H9 (cell line): ENCODE measurements around the gene LRP1. TPM values are rescaled to one million over a fixed set of nuclear protein-coding genes. Genes with fewer than 3 reads are reported as not detected.
A peak's percentile ranks its signal among the peaks of the same experiment; 100 is the strongest.

ENCODE experiments used
- DNase-seq: peaks from one replicate; pipeline ENCODE4 v3.0.0-alpha.2; 2017
- H2AFZ ChIP-seq: one replicate; pipeline ENCODE4 v1.6.1; 2013; ENCODE audit warnings: mild to moderate bottlenecking, low read length, control low read depth, moderate library complexity
- H2AK5ac ChIP-seq: 2 replicates; pipeline ENCODE4 v1.6.1; 2013; ENCODE audit warnings: low read length, control low read depth, mixed read lengths; ENCODE audit not compliant: insufficient read length
- H2BK120ac ChIP-seq: one replicate; pipeline ENCODE4 v1.6.1; 2013; ENCODE audit warnings: low read depth, mild to moderate bottlenecking, low read length, control low read depth, inconsistent platforms; ENCODE audit not compliant: poor library complexity, severe bottlenecking
- H2BK12ac ChIP-seq: 2 replicates; pipeline ENCODE4 v1.6.1; 2013; ENCODE audit warnings: low read length, control low read depth, mixed read lengths, low read depth; ENCODE audit not compliant: insufficient read length
- H2BK15ac ChIP-seq: 2 replicates; pipeline ENCODE4 v1.6.1; 2013; ENCODE audit warnings: low read depth, low read length, control low read depth
- H2BK20ac ChIP-seq: one replicate; pipeline ENCODE4 v1.6.1; 2013; ENCODE audit warnings: low read depth, mild to moderate bottlenecking, low read length, control low read depth, inconsistent platforms; ENCODE audit not compliant: poor library complexity, severe bottlenecking
- H2BK5ac ChIP-seq: 2 replicates; pipeline ENCODE4 v1.6.1; 2013; ENCODE audit warnings: low read length, control low read depth, mixed read lengths; ENCODE audit not compliant: insufficient read length
- H3K14ac ChIP-seq: 2 replicates; pipeline ENCODE4 v1.6.1; 2013; ENCODE audit warnings: low read length, control low read depth; ENCODE audit not compliant: insufficient read depth
- H3K18ac ChIP-seq: 2 replicates; pipeline ENCODE4 v1.6.1; 2013; ENCODE audit warnings: low read depth, mild to moderate bottlenecking, mixed read lengths, low read length, control low read depth; ENCODE audit not compliant: insufficient read length
- H3K23ac ChIP-seq: 2 replicates; pipeline ENCODE4 v1.6.1; 2013; ENCODE audit warnings: low read length, control low read depth, mixed read lengths, low read depth; ENCODE audit not compliant: insufficient read length
- H3K23me2 ChIP-seq: 2 replicates; pipeline ENCODE4 v1.6.1; 2013; ENCODE audit warnings: low read depth, mild to moderate bottlenecking, mixed read lengths, low read length, control low read depth; ENCODE audit not compliant: insufficient read length, poor library complexity, severe bottlenecking
- H3K27ac ChIP-seq: 2 replicates; pipeline ENCODE4 v1.5.1; 2013; ENCODE audit warnings: low read length, control low read depth, mixed read lengths, low read depth; ENCODE audit not compliant: insufficient read length
- H3K27me3 ChIP-seq: 2 replicates; pipeline ENCODE4 v1.6.1; 2013; ENCODE audit warnings: low read length, control low read depth, inconsistent platforms; ENCODE audit not compliant: insufficient read depth
- H3K4ac ChIP-seq: 2 replicates; pipeline ENCODE4 v1.6.1; 2013; ENCODE audit warnings: low read depth, mild to moderate bottlenecking, control low read depth, inconsistent platforms, low read length, moderate library complexity
- H3K4me1 ChIP-seq: 2 replicates; pipeline ENCODE4 v1.6.1; 2013; ENCODE audit warnings: low read length, control low read depth, inconsistent platforms; ENCODE audit not compliant: insufficient read depth
- H3K4me2 ChIP-seq: 2 replicates; pipeline ENCODE4 v1.6.1; 2013; ENCODE audit warnings: low read length, control low read depth, mixed read lengths; ENCODE audit not compliant: insufficient read length, insufficient read depth
- H3K56ac ChIP-seq: 2 replicates; pipeline ENCODE4 v1.6.1; 2013; ENCODE audit warnings: low read depth, mild to moderate bottlenecking, mixed read lengths, low read length, control low read depth; ENCODE audit not compliant: insufficient read length
- H3K79me1 ChIP-seq: 2 replicates; pipeline ENCODE4 v1.6.1; 2013; ENCODE audit warnings: low read depth, mild to moderate bottlenecking, moderate library complexity, low read length, control low read depth, inconsistent platforms; ENCODE audit not compliant: insufficient read depth, poor library complexity, severe bottlenecking
- H3K79me2 ChIP-seq: 2 replicates; pipeline ENCODE4 v1.6.1; 2013; ENCODE audit warnings: low read length, control low read depth, inconsistent platforms; ENCODE audit not compliant: insufficient read depth
- H3K9ac ChIP-seq: 2 replicates; pipeline ENCODE4 v1.6.1; 2013; ENCODE audit warnings: low read length, control low read depth, mixed read lengths; ENCODE audit not compliant: insufficient read length; ENCODE audit errors: extremely low read depth
- H3K9me3 ChIP-seq: one replicate; pipeline ENCODE4 v1.6.1; 2013; ENCODE audit warnings: low read depth, low read length, inconsistent platforms; ENCODE audit not compliant: control insufficient read depth
- H3T11ph ChIP-seq: one replicate; pipeline ENCODE4 v1.6.1; 2013; ENCODE audit warnings: mild to moderate bottlenecking, low read length, control low read depth, inconsistent platforms
- H4K20me1 ChIP-seq: one replicate; pipeline ENCODE4 v1.6.1; 2013; ENCODE audit not compliant: control insufficient read depth, insufficient read length, insufficient read depth
- H4K5ac ChIP-seq: 2 replicates; pipeline ENCODE4 v1.6.1; 2013; ENCODE audit warnings: low read depth, mild to moderate bottlenecking, mixed read lengths, low read length, control low read depth; ENCODE audit not compliant: insufficient read length
- H4K8ac ChIP-seq: replicated peaks from 2 replicates; pipeline ENCODE4 v1.6.1; 2013; ENCODE audit warnings: low read length, control low read depth, mixed read lengths, low read depth; ENCODE audit not compliant: insufficient read length
- H4K91ac ChIP-seq: 2 replicates; pipeline ENCODE4 v1.6.1; 2013; ENCODE audit warnings: low read depth, mild to moderate bottlenecking, moderate library complexity, mixed read lengths, low read length, control low read depth; ENCODE audit not compliant: insufficient read length
- H3K27ac Mint-ChIP-seq, 3 experiments: 2 replicates in 2 of 3; 3 replicates in 1 of 3; pipeline ENCODE4 v1.8.0; 2020 to 2021; ENCODE audit warnings: mixed read lengths in 3 of 3, mild to moderate bottlenecking in 1 of 3, moderate library complexity in 1 of 3
- H3K27me3 Mint-ChIP-seq: 2 replicates; pipeline ENCODE4 v1.8.0; 2021; ENCODE audit warnings: low read depth, mild to moderate bottlenecking, moderate library complexity, mixed read lengths
- H3K36me3 Mint-ChIP-seq, 3 experiments: 2 replicates in 2 of 3; 3 replicates in 1 of 3; pipeline ENCODE4 v1.8.0; 2020 to 2021; ENCODE audit warnings: low read depth in 3 of 3, mixed read lengths in 3 of 3; ENCODE audit not compliant: insufficient read depth in 1 of 3
- H3K4me1 Mint-ChIP-seq, 2 experiments: 2 replicates each; pipeline ENCODE4 v1.8.0; 2020; ENCODE audit warnings: mixed read lengths in 2 of 2
- H3K4me3 Mint-ChIP-seq, 2 experiments: 2 replicates in 1 of 2; 3 replicates in 1 of 2; pipeline ENCODE4 v1.8.0; 2020 to 2021; ENCODE audit warnings: mild to moderate bottlenecking in 2 of 2, mixed read lengths in 2 of 2, moderate library complexity in 1 of 2
- H3K9me3 Mint-ChIP-seq, 2 experiments: 2 replicates in 1 of 2; 3 replicates in 1 of 2; pipeline ENCODE4 v1.8.0; 2020; ENCODE audit warnings: mild to moderate bottlenecking in 2 of 2, mixed read lengths in 2 of 2, moderate library complexity in 1 of 2
- CTCF ChIP-seq: fragments of 200-600 bp; sonication (generic); conservative IDR thresholded peaks from 3 replicates; pipeline ENCODE4 v1.8.0; 2021; ENCODE audit warnings: antibody characterized with exemption, mild to moderate bottlenecking
- WGBS: extraction: QIAGEN DNeasy Blood & Tissue Kit; methylation state at CpG from one replicate; pipeline ENCODE4 v1.1.7; 2013; ENCODE audit warnings: missing lambda C conversion rate, low lambda C conversion rate, mixed read lengths; ENCODE audit not compliant: insufficient read length; ENCODE audit errors: extremely low coverage; 5-methylcytosine and 5-hydroxymethylcytosine counted together
- total RNA-seq: library from RNA; stranded (reverse); gene quantifications from 2 replicates; pipeline ENCODE4 v1.2.1, GENCODE V29; 2021

Gene LRP1
- total RNA-seq, 1 experiment from 2014 or later: 115 TPM

- Histone ChIP-seq H4K8ac (no peak overlapping the region), H3K4me2 (peak overlapping the region; percentile 44), H2AFZ (no peak overlapping the region), H3K9ac (no peak overlapping the region), H3K79me2 (no peaks in the 10 kb centered on the region), H3K4me1 (0 out of 2 replicates have a peak, but pooled peaks cover 4% of the 10 kb centered on the region), H3K27me3 (peaks cover 32% of the 10 kb centered on the region), H4K5ac (no peak overlapping the region), H3K9me3 (no peaks in the 10 kb centered on the region), H3T11ph (no peak overlapping the region), H2BK5ac (no peak overlapping the region), H3K23ac (no peak overlapping the region), H4K91ac (no peak overlapping the region), H2BK20ac (no peak overlapping the region), H3K23me2 (peaks cover 20% of the 10 kb centered on the region), H3K27ac (no peak overlapping the region), H2BK15ac (no peak overlapping the region), H3K4ac (no peak overlapping the region), H2AK5ac (no peak overlapping the region), H2BK120ac (no peak overlapping the region), H3K14ac (no peak overlapping the region), H2BK12ac (no peak overlapping the region), H3K56ac (no peak overlapping the region), H3K79me1 (no peaks in the 10 kb centered on the region), H4K20me1 (no peaks in the 10 kb centered on the region), H3K18ac (no peak overlapping the region)
- DNase-seq: peak; percentile 96
- H3K36me3 Mint-ChIP-seq: peaks cover 0 to 3% (median 2%) of the 10 kb centered on the region in 3 experiments; a peak in 2 of 7 replicates
- H3K27ac Mint-ChIP-seq: no peak overlapping the region
- no CpG with 5 or more reads among the region's 41 CpGs for WGBS
- H3K9me3 Mint-ChIP-seq: no peaks in the 10 kb centered on the region
- H3K4me3 Mint-ChIP-seq: peak overlapping the region; percentile 74 to 84
- peaks cover 55 to 64% of the 10 kb centered on the region in 2 experiments for H3K4me1 Mint-ChIP-seq
- peaks cover 58% of the 10 kb centered on the region for H3K27me3 Mint-ChIP-seq
- peak; percentile 94 for TF ChIP-seq CTCF
Measured at GRCh38 chr12:57243521-57244311, 115.4 kb downstream of the LRP1 start.
